Measurements from ENCODE around the gene MUSTN1.

MUSTN1 gene

DNA sequence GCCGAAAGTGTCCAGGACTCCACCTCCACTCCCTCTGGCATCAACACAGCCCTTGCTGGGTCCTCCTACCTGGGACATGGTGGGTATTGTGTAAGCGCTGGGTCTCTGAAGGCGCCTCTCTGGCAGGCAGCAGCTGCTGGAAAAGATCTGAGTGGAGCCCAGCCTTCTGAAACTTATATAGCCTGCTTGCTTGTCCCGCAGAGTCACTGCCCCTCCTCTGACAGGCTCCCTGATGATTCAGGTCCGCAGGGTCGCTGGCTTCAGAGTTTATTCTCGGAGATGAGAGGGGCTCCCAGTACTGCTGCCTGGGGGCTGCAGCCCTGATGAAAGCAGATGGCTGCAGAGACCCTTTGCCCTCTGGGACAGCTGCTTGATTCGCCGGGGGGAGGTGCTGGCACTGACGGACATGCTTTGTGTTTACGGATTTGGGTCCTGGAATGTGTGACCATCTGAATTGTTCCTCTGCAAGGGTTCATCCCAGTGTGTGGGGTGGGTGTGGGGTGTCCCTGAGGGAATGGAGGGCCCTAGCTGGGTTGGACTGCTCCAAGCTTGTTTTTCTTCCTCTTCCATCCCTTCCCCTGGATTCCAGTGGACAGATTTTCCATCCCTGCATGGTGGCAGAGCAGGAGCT lies at the start of gene MUSTN1:
Gene MUSTN1, minus strand, starts transcription at position 149 of the 631 bp plus-strand sequence. Its CDS starts 71 bp downstream, at position 78.
- no peak for DNase-seq
- no peak within 1 kb of the TSS for H3K4me3 ChIP-seq (ENCODE audit: low read depth, low read length)
- TF ChIP-seq, protein P1, sequence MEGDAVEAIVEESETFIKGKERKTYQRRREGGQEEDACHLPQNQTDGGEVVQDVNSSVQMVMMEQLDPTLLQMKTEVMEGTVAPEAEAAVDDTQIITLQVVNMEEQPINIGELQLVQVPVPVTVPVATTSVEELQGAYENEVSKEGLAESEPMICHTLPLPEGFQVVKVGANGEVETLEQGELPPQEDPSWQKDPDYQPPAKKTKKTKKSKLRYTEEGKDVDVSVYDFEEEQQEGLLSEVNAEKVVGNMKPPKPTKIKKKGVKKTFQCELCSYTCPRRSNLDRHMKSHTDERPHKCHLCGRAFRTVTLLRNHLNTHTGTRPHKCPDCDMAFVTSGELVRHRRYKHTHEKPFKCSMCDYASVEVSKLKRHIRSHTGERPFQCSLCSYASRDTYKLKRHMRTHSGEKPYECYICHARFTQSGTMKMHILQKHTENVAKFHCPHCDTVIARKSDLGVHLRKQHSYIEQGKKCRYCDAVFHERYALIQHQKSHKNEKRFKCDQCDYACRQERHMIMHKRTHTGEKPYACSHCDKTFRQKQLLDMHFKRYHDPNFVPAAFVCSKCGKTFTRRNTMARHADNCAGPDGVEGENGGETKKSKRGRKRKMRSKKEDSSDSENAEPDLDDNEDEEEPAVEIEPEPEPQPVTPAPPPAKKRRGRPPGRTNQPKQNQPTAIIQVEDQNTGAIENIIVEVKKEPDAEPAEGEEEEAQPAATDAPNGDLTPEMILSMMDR (IDR thresholded peaks at IDR 0.05; ENCODE audit: low read depth, low read length, missing control alignments): no peak
- H3K27me3 ChIP-seq (replicated peaks): no peaks in the 10 kb centered on the region
- H3K27ac ChIP-seq: no peak within 1 kb of the TSS
- in situ Hi-C loops (cut with HindIII; ENCODE audit: low pct_ligation_motif_present, low sequenced_read_pairs): no loop called here
- no peaks in the 10 kb centered on the region for H3K36me3 ChIP-seq (replicated peaks)

DNA sequence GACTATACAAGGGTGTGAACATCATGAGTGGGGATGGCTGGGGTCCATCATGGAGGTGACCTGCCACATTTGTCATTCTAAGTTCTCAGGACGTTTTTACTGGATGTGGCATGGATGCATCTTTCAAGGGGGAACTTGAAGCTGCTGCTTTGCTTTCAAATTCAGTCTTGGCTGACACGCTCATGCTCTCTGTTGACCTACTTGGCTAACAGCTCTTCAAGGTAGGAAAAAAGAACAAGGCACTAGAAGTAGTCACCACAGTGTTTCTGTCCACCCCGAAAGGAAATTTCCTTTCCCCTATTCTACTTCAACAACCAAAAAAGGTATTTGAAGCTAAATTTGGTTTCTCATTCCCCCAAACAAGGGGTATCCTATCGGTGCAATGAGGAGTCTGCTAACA lies 47.6 kb upstream of the MUSTN1 start:
- TF ChIP-seq, protein P1 (IDR thresholded peaks at IDR 0.05; ENCODE audit: low read depth, low read length, missing control alignments): no peak
- DNase-seq: no peak
- in situ Hi-C loops (cut with HindIII; ENCODE audit: low pct_ligation_motif_present, low sequenced_read_pairs): no loop called here
- no peak overlapping the region for H3K27ac ChIP-seq
- H3K27me3 ChIP-seq (replicated peaks): no peaks in the 10 kb centered on the region
- no peaks in the 10 kb centered on the region for H3K36me3 ChIP-seq (replicated peaks)
- no peak overlapping the region for H3K4me3 ChIP-seq (ENCODE audit: low read depth, low read length)

DNA sequence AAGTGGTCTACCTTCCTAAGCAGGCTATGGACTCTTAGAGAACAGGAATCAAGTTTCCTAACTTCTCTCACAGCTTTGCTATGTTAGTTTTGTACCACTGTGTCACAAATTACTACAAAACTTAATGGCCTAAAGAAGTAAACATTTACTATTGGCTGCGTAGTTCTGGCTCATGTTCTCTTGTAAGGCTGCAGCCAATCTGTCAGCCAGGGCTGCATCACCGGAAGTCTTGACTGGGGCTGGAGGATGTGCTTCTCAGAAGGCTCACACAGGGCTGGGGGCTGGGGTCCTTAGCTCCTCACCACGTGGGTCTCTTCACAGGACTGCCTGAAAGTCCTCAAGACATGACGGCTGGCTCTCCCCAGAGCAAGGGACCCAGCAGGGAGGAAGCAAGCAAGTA lies 47.1 kb upstream of the MUSTN1 start:
- Histone ChIP-seq H3K36me3 (replicated peaks) (no peaks in the 10 kb centered on the region), H3K27me3 (replicated peaks) (no peaks in the 10 kb centered on the region), H3K4me3 (ENCODE audit: low read depth, low read length) (no peak overlapping the region), H3K27ac (no peak overlapping the region)
- DNase-seq: no peak
- in situ Hi-C loops (cut with HindIII; ENCODE audit: low pct_ligation_motif_present, low sequenced_read_pairs): no loop called here
- TF ChIP-seq, protein P1 (IDR thresholded peaks at IDR 0.05; ENCODE audit: low read depth, low read length, missing control alignments): no peak

DNA sequence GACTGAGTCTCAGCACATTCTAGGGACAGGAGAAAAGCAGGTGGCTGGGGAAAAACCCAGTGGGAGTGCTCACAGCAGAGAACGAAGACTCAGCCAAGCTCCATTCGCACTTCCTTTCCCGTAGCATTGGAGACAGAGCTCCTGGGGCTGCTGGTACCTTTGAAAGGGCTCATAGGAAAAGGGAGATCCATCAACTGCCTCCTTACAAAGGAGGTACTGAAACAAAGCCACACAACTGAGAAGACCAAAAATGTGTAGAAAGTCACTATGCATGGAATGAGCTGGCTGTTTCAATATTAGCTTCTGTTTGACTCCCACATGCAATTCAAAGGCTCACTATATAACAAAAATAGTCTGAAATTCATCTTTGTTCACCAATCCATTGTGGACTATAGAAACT lies 45.7 kb upstream of the MUSTN1 start:
- in situ Hi-C loops (cut with HindIII; ENCODE audit: low pct_ligation_motif_present, low sequenced_read_pairs): no loop called here
- no peak overlapping the region for H3K27ac ChIP-seq
- no peaks in the 10 kb centered on the region for H3K36me3 ChIP-seq (replicated peaks)
- no peak overlapping the region for H3K4me3 ChIP-seq (ENCODE audit: low read depth, low read length)
- H3K27me3 ChIP-seq (replicated peaks): no peaks in the 10 kb centered on the region
- TF ChIP-seq, protein P1 (IDR thresholded peaks at IDR 0.05; ENCODE audit: low read depth, low read length, missing control alignments): no peak
- DNase-seq: no peak

DNA sequence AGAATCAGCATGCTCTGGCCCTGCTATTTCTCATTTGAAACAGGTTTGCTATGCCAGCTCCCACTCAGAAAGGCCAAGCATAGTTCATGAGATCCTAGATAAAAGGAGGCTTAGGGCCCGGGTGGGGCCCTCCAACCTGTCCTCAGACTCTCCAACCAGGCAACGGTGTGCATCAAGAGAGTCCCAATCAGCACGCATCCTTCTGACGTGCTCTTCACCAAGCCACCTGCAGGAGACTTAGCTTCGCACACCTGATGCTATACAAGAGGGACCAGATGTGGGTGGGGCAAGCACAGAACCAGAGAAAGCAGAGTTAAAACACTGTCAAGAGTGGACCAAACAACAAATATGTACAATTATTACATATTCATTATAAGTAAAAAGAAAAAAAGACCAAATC lies 45.2 kb upstream of the MUSTN1 start:
- TF ChIP-seq, protein P1 (IDR thresholded peaks at IDR 0.05; ENCODE audit: low read depth, low read length, missing control alignments): no peak
- no peak overlapping the region for H3K27ac ChIP-seq
- no peaks in the 10 kb centered on the region for H3K27me3 ChIP-seq (replicated peaks)
- H3K36me3 ChIP-seq (replicated peaks): no peaks in the 10 kb centered on the region
- in situ Hi-C loops (cut with HindIII; ENCODE audit: low pct_ligation_motif_present, low sequenced_read_pairs): no loop called here
- no peak overlapping the region for H3K4me3 ChIP-seq (ENCODE audit: low read depth, low read length)
- DNase-seq: no peak

DNA sequence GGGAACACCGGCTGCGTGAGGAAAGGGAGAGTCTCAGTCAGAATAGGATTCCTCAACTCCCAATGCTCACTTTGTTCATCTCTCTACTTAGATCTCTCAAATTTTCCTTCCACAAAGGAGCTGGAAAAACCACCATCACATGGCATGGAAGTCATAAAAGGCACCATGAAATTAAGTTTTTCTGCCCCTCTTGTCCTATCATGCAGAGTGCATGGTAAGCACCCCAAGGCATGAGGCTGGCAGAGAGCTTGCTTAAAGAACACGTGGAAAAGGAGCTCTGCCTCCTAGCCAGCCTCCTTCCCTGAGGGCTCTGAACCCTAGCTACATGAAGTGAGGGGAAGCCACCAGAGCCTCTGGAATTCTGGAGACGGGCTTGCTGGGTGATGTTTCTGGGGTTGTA lies 44.8 kb upstream of the MUSTN1 start:
- Histone ChIP-seq H3K27ac (no peak overlapping the region), H3K36me3 (replicated peaks) (no peaks in the 10 kb centered on the region), H3K4me3 (ENCODE audit: low read depth, low read length) (no peak overlapping the region), H3K27me3 (replicated peaks) (no peaks in the 10 kb centered on the region)
- TF ChIP-seq, protein P1 (IDR thresholded peaks at IDR 0.05; ENCODE audit: low read depth, low read length, missing control alignments): no peak
- in situ Hi-C loops (cut with HindIII; ENCODE audit: low pct_ligation_motif_present, low sequenced_read_pairs): no loop called here
- DNase-seq: no peak

Measured in brain microvascular endothelial cell (primary cell).